NCI-H345 treated with DMSO at 0.1 percent for 48 hours (cell line): ENCODE data around the gene SFXN4.
"Not testable (repeated sequence)": the region's sequence is repeated elsewhere in the genome, so short reads cannot be mapped to it uniquely, and the experiment has no call there.

Experiments used
- DNase-seq: peaks from one replicate; lab custom pipeline; 2025; ENCODE audit not compliant: unreplicated experiment; lab: John Stamatoyannopoulos, UW

SFXN4 gene

DNA sequence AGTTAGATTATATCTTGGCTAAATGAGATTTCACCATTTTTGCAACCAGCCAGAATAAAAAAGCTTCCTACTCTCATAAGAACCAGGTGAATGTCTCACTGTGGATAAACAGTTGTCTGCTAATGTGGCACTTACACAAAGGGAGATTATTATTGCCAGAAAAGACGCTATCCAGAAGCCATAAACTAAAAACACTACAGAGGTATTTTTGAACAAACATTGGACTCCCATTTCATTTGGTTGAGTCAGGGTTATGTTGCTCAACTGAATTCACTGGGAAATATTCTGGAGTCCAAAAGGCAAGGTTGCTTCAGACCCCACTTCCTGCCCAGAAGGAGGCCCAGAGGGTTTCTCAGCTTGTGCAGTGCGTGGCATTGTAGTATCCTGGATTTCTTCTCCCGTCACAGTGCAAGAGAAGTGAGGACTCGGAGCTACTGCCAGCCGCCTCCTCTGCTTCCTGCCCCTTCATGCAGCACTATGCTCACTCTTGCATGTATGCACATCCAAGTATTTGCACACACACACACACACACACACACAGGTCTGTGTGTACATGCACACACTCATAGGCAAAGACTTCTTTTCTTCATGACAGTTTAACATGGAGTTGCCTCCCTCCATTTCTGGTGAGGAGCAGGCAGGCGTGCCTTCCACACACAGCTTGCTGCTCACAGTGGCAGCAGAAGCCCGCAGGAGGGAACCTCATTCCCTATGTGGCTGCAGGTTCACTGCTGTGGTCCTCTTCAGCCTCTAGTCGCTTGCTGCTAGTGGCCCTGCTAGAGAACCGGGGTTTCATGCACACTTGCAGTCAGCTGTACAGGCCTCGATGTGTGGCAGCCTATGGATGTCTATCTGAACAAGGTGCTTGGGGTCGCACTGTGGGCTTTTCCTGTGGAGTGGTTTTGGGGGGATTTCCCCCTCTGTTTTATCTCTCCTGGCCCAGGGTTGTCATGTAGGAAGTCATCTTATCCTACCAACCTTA lies 51.5 kb downstream of the SFXN4 start:
- DNase-seq: no peak

DNA sequence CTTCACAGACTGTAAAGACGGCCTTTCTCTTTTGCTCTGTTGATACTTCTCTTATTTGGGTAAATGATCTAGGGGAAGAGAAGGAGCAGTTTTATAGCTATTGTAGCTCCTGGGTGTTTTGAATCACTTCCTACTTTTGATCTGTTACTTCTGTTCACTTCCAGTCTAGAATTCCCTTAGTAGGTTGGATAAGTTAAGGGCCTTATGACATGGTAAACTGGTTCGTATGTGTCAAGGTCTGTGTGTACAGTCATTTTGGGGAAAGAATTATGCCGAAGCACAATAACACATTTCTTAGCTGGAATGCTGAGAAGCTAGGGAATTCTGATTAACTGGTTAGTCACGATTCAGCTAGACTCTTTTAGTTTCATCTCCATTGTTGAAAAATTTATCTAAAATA lies 53.5 kb downstream of the SFXN4 start:
- DNase-seq: no peak

- not testable (repeated sequence) for DNase-seq
Observed at GRCh38 chr10:119107771-119108170, 57.7 kb downstream of the SFXN4 start.

DNA sequence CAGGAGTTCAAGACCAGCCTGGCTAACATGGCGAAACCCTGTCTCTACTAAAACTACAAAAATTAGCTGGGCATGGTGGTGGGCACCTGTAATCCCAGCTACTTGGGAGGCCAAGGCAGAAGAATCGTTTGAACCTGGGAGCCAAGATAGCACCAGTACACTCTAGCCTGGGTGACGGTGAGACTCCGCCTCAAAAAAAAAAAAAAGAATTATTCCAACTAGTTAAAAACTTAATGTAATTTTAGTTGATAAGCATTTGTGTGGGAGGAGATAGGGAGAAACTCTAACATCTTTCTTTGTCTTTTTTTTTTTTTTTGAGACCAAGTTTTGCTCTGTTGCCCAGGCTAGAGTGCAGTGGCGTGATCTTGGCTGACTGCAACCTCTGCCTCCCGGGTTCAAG lies 58.4 kb downstream of the SFXN4 start:
- DNase-seq: not testable (repeated sequence)

GRCh38 chr10:119105899-119106298 lies 59.6 kb downstream of the SFXN4 start:
- DNase-seq: not testable (repeated sequence)

DNA sequence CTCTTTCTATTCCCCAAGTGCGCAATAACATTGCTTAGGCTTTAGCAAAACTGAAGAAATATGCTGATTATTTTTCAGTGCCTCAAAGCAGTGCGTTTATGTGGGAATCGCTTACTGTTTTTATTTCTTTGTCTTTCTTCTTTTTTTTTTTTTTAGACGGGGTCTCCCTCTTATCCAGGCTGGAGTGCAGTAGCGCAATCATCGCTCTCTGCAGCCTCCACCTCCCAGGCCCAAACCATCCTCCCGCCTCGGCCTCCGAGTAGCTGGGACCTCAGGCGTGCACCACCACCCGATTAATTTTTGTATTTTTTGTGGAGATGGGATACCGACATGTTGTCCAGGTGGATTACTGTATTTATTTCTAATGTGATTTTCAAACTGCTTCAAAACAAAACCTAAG lies 60.4 kb downstream of the SFXN4 start:
- DNase-seq: no peak

GRCh38 chr10:119104654-119105015 lies 60.9 kb downstream of the SFXN4 start:
- DNase-seq: no peak

DNA sequence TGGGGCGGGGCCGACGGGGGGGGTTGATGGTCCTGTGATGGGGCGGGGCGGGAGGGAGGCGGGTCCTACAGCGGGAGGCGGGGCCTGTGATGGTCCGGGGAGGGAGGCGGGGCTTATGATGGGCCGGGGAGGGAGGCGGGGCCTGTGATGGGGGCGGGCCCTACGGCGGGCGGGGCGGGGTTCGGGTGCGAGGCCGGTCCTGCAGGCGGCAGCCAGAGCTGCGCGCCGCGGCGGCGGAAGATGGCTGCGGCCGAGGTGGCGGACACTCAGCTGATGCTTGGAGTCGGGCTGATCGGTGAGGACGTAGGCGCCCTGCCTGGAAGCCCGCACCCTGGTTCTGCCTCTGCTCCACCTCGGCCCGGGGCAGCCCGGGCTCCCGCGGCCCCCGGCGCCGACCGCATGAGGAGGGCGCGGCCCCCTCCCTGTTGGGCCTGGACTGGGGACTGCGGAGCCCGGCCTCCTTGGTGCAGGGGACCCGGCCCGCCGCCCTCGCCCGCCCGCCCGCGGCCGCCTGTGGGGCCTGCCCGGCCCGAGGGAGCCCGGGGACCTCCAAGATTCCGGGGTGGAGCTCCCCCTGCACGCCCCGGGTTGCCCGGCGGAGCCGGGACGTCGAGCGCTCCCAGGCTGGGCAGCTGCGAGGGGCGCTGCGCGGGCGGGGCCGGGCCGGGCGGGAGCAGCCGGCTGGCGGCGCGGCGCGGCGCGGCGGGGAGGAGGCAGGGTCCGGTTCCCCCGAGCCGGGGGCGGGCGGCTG lies 61.4 kb downstream of the SFXN4 start, which contains the start of gene DENND10:
Gene DENND10 (plus strand): TSS at position 211 of the 751 bp plus-strand sequence. CDS start 30 bp downstream, at position 241.
- no peak for DNase-seq

DNA sequence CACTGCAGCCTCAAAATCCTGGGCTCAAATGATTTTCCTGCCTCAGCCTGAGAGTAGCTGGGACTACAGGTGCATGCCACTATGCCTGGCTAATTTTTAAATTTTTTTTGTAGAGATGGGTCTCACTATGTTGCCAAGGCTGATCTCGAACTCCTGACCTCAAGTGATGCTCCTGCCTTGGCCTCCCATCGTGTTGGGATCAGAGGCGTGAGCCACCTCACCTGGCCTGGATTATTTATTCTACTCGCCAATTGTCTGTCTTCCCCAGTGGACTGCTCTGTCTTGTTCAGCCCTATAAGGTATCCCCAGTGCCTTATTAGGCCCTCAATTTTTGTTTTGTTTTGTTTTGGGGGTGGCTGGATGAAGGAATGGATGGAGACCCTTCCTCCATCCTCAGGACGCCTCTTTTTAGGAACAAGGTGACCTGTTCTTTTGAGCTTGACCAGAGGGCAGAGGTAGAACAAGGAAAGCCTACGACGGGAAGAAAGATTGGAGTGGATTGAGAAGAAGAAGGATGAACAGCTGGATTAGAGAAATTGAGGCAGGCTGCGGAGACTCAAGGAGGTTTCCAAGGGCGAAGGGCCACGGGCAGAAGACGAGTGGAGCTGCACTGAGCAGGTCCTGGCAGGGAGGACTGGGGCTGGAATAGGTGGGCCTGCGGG lies 62.1 kb downstream of the SFXN4 start:
- DNase-seq: no peak

DNA sequence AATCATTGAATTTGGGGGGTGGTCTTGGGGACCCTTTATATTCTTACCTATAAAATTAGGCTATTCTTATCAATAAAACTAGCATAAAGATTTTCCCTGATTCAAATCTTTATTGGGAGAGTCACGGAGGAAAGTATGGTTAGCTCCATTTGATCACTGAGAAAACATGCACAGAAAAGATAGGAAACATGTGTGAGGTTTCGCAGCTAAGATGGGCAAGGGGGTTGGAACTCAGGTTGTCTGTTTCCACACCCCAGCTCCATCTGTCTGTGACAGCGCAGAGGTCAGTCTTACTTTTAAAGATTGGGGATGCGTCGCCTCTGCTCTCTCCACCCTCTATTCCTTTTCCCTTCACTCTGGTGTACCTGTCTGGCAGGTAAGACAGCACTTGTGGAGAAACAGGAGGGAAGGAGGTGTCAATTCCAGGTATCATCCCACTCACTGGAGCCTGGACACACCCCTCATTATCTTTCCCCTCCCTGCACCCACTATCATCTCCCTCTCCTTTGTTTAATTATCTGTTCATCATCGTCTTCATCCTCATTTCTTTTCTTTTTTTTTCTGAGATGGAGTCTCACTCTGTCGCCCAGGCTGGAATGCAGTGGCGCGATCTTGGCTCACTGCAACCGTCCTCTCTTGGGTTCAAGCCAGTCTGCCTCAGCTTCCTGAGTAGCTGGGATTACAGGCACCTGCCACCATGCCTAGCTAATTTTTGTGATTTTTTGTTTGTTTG lies 64.0 kb downstream of the SFXN4 start:
- DNase-seq: no peak

DNA sequence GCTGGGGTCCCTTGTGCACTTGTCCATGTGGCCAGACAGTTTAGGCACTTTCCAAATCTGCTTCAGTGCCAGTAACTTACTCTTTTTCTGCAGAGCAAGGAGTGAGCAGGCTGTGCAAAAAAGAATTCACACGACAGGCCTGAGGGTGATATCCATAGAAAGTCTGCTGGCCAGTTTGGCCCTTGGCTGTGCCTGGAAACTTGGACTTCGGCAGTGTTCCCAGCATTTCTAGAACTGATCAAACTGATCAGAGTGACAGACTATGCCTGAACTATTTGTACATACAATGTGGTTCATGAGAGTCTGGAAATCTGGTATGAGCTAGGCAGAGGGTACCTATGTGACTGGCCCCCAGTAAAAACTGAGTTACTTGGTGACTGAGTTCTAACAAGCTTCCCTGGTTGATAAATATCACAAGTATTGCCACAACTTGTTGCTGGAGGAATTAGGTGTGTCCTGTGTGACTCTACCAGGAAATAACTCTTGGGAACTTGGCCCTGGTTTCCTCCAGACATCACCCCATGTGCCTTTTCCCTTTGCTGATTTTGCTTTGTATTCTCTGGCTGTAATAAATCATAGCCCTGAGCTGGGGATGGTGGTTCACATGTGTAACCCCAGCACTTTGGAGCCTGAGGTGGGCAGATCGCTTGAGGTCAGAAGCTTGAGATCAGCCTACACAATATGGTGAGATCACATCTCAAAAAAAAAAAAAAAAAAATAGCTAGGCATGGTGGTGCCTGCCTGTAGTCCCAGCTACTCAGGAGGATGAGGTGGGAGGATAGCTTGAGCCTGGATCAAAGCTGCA lies 64.9 kb downstream of the SFXN4 start:
- DNase-seq: no peak

GRCh38 chr10:119098576-119098975 lies 66.9 kb downstream of the SFXN4 start:
- no peak for DNase-seq

DNA sequence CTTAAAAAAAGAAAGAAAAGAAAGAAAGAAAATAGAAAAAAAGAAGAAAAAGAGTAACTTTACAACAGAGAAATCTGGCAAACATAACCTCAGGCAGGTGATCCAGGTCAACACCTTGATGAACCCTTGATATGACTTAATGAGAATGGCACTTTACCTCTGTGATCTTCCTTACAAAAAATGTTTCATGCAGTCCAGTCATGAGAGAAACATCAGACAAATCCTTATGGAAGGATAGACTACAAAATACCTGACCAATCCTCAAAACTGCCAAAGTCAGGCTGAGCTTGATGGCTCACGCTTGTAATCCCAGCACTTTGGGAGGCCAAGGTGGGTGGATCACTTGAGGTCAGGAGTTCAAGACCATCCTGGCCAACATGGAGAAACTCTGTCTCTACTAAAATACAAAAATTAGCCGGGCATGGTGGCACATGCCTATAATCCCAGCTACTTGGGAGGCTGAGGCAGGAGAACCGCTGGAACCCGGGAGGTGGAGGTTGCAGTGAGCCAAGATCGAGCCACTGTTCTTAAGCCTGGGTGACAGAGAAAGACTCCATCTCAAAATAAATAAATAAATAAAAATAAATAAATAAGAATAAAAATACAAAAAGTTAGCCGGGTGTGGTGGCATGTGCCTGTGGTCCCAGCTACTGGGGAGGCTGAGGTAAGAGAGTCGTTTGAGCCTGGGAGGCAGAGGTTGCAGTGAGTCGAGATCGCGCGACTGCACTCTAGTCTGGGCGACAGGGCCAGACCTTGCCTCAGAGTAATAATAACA lies 68.7 kb downstream of the SFXN4 start:
- not testable (repeated sequence) for DNase-seq

- DNase-seq: no peak
Observed at GRCh38 chr10:119095640-119096039, 69.9 kb downstream of the SFXN4 start.

GRCh38 chr10:119090968-119091367 lies 74.5 kb downstream of the SFXN4 start:
- DNase-seq: no peak
